AG10803 (cell line): Measurements from ENCODE around the gene DYNLL2.

ENCODE experiments used
- DNase-seq: peaks from one replicate; pipeline ENCODE4 v3.0.0; 2010; ENCODE audit warnings: low read depth
- H3K4me3 ChIP-seq: 2 replicates; pipeline ENCODE4 v1.5.1; 2011; ENCODE audit warnings: mild to moderate bottlenecking, low read length, control low read depth
- TF ChIP-seq, protein P1 (sequence below): conservative IDR thresholded peaks from 2 replicates; pipeline ENCODE4 v1.5.1; 2011; ENCODE audit warnings: mild to moderate bottlenecking, low read length, control low read depth, inconsistent platforms

DYNLL2 gene

DNA sequence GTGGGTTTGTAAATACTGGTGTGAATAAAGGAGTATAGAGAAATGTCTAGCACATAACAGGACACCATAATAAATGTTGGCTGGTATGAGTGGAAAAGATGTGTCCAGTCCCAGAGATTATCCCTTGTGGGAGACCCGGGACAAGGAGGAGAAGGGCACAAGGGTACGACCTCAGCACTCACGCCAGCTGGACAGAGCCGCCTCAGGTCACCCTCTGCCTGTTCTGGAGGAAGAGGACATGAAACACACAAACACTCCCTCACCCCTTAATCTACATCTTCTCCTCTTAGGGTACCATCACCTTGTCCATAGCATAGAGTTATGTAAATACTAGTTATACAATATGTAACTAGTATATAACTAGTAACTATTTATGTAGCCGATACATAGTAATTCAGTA is 26.8 kb downstream of the DYNLL2 start:
- no peak for DNase-seq

DNA sequence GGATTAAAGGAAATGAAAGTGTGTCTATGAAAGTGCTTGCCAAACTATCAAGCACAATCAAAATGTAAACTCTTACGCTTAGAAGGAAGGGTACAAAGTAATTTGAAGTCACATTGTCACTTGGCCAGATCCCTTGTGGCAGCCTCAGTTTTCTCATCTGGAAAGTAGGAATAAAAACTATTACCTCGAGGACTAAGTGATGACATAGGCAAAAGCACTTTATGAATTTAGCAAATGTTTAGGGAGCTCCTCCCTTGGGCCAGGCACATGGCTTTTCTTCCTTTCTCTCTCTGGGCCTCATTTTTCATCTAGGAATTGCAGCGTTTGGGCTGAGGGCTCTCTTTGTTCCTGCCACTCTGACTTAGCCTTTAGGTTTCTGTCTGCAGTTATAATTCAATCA is 28.5 kb downstream of the DYNLL2 start:
- TF ChIP-seq, protein P1, sequence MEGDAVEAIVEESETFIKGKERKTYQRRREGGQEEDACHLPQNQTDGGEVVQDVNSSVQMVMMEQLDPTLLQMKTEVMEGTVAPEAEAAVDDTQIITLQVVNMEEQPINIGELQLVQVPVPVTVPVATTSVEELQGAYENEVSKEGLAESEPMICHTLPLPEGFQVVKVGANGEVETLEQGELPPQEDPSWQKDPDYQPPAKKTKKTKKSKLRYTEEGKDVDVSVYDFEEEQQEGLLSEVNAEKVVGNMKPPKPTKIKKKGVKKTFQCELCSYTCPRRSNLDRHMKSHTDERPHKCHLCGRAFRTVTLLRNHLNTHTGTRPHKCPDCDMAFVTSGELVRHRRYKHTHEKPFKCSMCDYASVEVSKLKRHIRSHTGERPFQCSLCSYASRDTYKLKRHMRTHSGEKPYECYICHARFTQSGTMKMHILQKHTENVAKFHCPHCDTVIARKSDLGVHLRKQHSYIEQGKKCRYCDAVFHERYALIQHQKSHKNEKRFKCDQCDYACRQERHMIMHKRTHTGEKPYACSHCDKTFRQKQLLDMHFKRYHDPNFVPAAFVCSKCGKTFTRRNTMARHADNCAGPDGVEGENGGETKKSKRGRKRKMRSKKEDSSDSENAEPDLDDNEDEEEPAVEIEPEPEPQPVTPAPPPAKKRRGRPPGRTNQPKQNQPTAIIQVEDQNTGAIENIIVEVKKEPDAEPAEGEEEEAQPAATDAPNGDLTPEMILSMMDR = no peak
- no peak for DNase-seq
- H3K4me3 ChIP-seq = no peak overlapping the region

More for the DNA sequence above, 26.8 kb downstream of the DYNLL2 start:
- TF ChIP-seq, protein P1 = no peak
- no peak overlapping the region for H3K4me3 ChIP-seq

GRCh38 chr17:58112970-58113631 is 29.9 kb downstream of the DYNLL2 start:
- peak; percentile 53 for DNase-seq
- H3K4me3 ChIP-seq = no peak overlapping the region
- TF ChIP-seq, protein P1 = peak; percentile 99

DNA sequence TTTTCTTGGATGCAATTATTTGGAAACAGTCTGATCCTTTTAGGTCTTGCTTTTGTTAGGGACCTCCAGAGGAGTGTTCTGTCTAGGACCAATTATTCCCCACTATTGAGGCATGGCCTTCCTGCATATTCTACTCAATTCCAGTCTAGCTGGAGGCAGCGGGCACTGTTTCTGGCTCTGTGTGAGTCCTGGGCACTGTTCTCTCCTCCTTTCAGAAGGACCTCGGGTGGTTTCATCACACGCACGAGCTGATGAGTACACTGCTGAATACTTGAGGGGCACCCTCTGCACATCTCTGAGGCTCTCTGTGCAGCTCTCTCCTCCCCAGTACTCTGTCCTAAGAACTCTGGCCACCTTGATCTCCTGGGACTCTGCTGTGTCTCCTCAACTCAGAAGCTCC is 30.7 kb downstream of the DYNLL2 start:
- no peak for DNase-seq
- TF ChIP-seq, protein P1 = no peak
- no peak overlapping the region for H3K4me3 ChIP-seq

GRCh38 chr17:58117382-58117781 is 34.2 kb downstream of the DYNLL2 start:
- no peak for DNase-seq
- no peak overlapping the region for H3K4me3 ChIP-seq
- TF ChIP-seq, protein P1 = no peak

DNA sequence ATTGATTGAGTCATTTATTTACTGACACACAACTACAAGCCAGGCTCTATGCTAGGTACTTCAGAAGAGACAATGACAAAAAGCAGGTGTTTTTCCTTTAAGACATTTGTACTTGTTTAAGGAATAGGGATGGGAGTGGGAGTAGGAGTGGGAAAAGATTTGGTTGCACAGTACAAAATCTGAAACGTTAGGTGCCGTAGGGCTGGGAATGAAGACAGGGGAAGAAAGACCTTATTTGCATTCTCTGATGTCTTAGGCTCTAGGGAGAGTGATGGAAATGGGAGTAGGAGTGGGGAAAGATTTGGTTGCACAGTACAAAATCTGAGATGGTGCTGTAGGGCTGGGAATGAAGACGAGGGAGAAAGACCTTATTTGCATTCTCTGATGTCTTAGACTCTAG is 36.3 kb downstream of the DYNLL2 start:
- no peak overlapping the region for H3K4me3 ChIP-seq
- no peak for DNase-seq
- TF ChIP-seq, protein P1 = no peak

GRCh38 chr17:58120195-58120822 is 37.1 kb downstream of the DYNLL2 start:
- TF ChIP-seq, protein P1 = no peak
- H3K4me3 ChIP-seq = no peak overlapping the region
- DNase-seq = peak; percentile 55
